HG03280 (cell line): ENCODE results near the gene HDAC9.
"Not testable (repeated sequence)": the region's sequence is repeated elsewhere in the genome, so short reads cannot be mapped to it uniquely, and the experiment has no call there.

ENCODE experiments used
- ATAC-seq: cut with Tn5 transposase; IDR thresholded peaks from one replicate; pipeline ENCODE4 v1.9.1; 2021; ENCODE audit warnings: mild to moderate bottlenecking, moderate library complexity; ENCODE audit not compliant: unreplicated experiment

HDAC9 gene

GRCh38 chr7:18936265-18936664 lies 440.7 kb downstream of the HDAC9 start:
- ATAC-seq: no peak

GRCh38 chr7:18939771-18940592 lies 444.4 kb downstream of the HDAC9 start:
- no peak for ATAC-seq

GRCh38 chr7:18940593-18941134 lies 445.1 kb downstream of the HDAC9 start:
- no peak for ATAC-seq

GRCh38 chr7:18941207-18941606 lies 445.7 kb downstream of the HDAC9 start:
- ATAC-seq: no peak

- ATAC-seq: no peak
These were observed 453.0 kb downstream of the HDAC9 start for GRCh38 chr7:18948521-18948920.

GRCh38 chr7:18952846-18953245 lies 457.3 kb downstream of the HDAC9 start:
- no peak for ATAC-seq

- ATAC-seq: no peak
These were observed 463.1 kb downstream of the HDAC9 start for GRCh38 chr7:18958627-18959026.

GRCh38 chr7:18960725-18961124 lies 465.2 kb downstream of the HDAC9 start:
- no peak for ATAC-seq

- no peak for ATAC-seq
These were observed 466.5 kb downstream of the HDAC9 start for GRCh38 chr7:18962031-18962430.

- ATAC-seq: no peak
These were observed 470.1 kb downstream of the HDAC9 start for GRCh38 chr7:18965657-18966056.

- ATAC-seq: not testable (repeated sequence)
These were observed 472.2 kb downstream of the HDAC9 start for GRCh38 chr7:18967755-18968154.

GRCh38 chr7:18971839-18972238 lies 476.3 kb downstream of the HDAC9 start:
- ATAC-seq: no peak

GRCh38 chr7:18974803-18975202 lies 479.3 kb downstream of the HDAC9 start:
- no peak for ATAC-seq

- no peak for ATAC-seq
These were observed 479.7 kb downstream of the HDAC9 start for GRCh38 chr7:18975276-18975675.

GRCh38 chr7:18975689-18976280 lies 480.2 kb downstream of the HDAC9 start:
- no peak for ATAC-seq

GRCh38 chr7:18976715-18977471 lies 481.3 kb downstream of the HDAC9 start:
- ATAC-seq: no peak

- ATAC-seq: no peak
These were observed 482.6 kb downstream of the HDAC9 start for GRCh38 chr7:18978108-18978495.

- not testable (repeated sequence) for ATAC-seq
These were observed 495.2 kb downstream of the HDAC9 start for GRCh38 chr7:18990700-18991099.

GRCh38 chr7:18993933-18994668 lies 498.6 kb downstream of the HDAC9 start:
- no peak for ATAC-seq

GRCh38 chr7:18995270-18995671 lies 499.7 kb downstream of the HDAC9 start:
- ATAC-seq: no peak
